ENCODE measurements around the gene APC.

- no peak for TF ChIP-seq CTCF (IDR thresholded peaks at IDR 0.05; ENCODE audit: low read depth, low read length, missing input control)
- TF ChIP-seq ZBTB33 (IDR thresholded peaks at IDR 0.05), result no peak
- no peak for TF ChIP-seq RXRA (IDR thresholded peaks at IDR 0.05)
- no peak for TF ChIP-seq MAX (IDR thresholded peaks at IDR 0.05)
- no peak for TF ChIP-seq FOXA1 (IDR thresholded peaks at IDR 0.05)
- TF ChIP-seq GABPA (IDR thresholded peaks at IDR 0.05 in 1 of 2, conservative IDR thresholded peaks at IDR 0.05 in 1 of 2), result no peak
- no peak for TF ChIP-seq SP1 (IDR thresholded peaks at IDR 0.05)
- no peak for TF ChIP-seq EGR1 (IDR thresholded peaks at IDR 0.05; ENCODE audit: low read depth in 2 of 2)
- TF ChIP-seq ATF3 (IDR thresholded peaks at IDR 0.05), result no peak
These were observed 45.2 kb upstream of the APC start for GRCh38 chr5:112692472-112692871.

Data from liver (tissue), 3 donors.